Effector memory CD8-positive, alpha-beta T cell (primary cell): ENCODE measurements around the gene GRB2.
A peak's percentile ranks its signal among the peaks of the same experiment; 100 is the strongest.
"Not testable (repeated sequence)": the region's sequence is repeated elsewhere in the genome, so short reads cannot be mapped to it uniquely, and the experiment has no call there.

Experiments used
- ATAC-seq: fragments of 150-1000 bp; cut with Tn5 transposase; replicated peaks from 2 replicates; pipeline ENCODE4 v1.10.0; 2021; ENCODE audit warnings: mild to moderate bottlenecking, moderate library complexity
- DNase-seq, 3 experiments: peaks; one replicate each; pipeline ENCODE4 v3.0.0; 2021
- H3K27ac Mint-ChIP-seq, 2 donors: one replicate each; pipeline ENCODE4 v1.8.0; 2022; ENCODE audit warnings: mild to moderate bottlenecking in 2 of 2, mixed read lengths in 2 of 2, moderate library complexity in 2 of 2
- H3K27me3 Mint-ChIP-seq, 2 donors: one replicate each; pipeline ENCODE4 v1.8.0; 2022; ENCODE audit warnings: mixed read lengths in 2 of 2
- H3K36me3 Mint-ChIP-seq: one replicate; pipeline ENCODE4 v1.8.0; 2022; ENCODE audit warnings: mild to moderate bottlenecking, moderate library complexity, mixed read lengths; ENCODE audit not compliant: insufficient read depth
- H3K4me1 Mint-ChIP-seq, 2 donors: one replicate each; pipeline ENCODE4 v1.8.0; 2022; ENCODE audit warnings: low read depth in 2 of 2, mixed read lengths in 2 of 2
- H3K4me3 Mint-ChIP-seq, 2 donors: one replicate each; pipeline ENCODE4 v1.8.0; 2022; ENCODE audit warnings: mild to moderate bottlenecking in 2 of 2, mixed read lengths in 2 of 2, moderate library complexity in 2 of 2
- H3K9me3 Mint-ChIP-seq, 2 donors: one replicate each; pipeline ENCODE4 v1.8.0; 2022; ENCODE audit warnings: mixed read lengths in 2 of 2
- total RNA-seq, 9 experiments: gene quantifications; one replicate each; lab custom pipeline; 2026; lab: John Stamatoyannopoulos, UW

GRB2 gene
- total RNA-seq = 105 to 220 (median 198) reads per million in 9 experiments

DNA sequence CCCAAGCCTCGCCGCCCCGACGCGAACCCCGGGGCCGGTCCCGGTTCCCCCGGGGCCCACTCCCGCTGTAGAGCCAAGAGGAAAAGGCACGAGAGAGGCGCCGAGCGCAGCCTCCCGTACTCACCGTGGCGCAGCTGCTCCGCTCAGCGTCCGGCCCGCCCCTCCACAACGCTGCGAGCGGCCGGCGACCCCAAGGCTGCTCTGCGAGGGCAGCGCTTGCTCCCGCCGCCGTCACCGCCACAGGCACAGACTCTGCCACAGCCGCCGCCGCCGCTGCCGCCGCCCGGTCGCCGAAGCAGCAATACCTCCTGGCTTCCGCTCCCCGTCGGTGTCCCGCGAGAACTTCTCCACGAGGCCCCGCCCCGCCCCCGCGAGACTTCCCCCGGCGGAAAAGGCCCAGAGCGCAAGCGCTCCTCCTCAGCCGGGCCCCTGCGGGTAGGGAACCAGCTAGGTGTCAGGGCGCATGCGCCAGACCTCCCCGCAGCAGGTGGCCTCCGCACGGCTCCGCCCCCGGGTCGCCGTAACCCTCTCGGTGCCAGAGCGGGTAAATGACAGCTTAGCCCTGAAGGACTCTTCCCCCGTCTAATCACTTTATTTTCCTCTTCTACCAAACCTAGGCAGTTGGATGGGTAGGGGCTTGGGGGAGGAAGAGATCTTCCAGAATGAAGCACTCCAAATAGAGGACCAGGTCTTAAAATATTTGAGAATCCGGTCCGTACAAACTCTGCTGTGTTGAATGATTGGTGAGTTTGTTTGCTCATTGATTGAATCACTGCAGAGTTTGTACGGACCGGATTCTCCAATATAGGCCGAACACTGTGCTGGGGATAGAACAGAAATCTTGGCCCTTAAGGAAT lies at the start of gene GRB2:
Gene GRB2 (minus strand): TSS at position 314 of the 857 bp plus-strand sequence. CDS start 12,050 bp downstream, outside the sequence.
- H3K4me1 Mint-ChIP-seq = peaks cover 26 to 46% of the 10 kb centered on the region in 2 donors
- ATAC-seq (peak; percentile 80), DNase-seq (peak; percentile 99 to 100 (median 99))
- peak within 1 kb of the TSS; percentile 83 to 86 for H3K4me3 Mint-ChIP-seq
- peaks cover 27% of the 10 kb centered on the region for H3K36me3 Mint-ChIP-seq
- H3K9me3 Mint-ChIP-seq = no peaks in the 10 kb centered on the region
- H3K27me3 Mint-ChIP-seq = peaks cover 4 to 6% of the 10 kb centered on the region in 2 donors
- peak within 1 kb of the TSS; percentile 78 to 86 for H3K27ac Mint-ChIP-seq

- not testable (repeated sequence) for H3K27ac Mint-ChIP-seq
- peak overlapping the region in 1 of 2 donors; percentile 92 for H3K4me3 Mint-ChIP-seq
Measured at GRCh38 chr17:75454672-75455071, 49.2 kb upstream of the GRB2 start.

DNA sequence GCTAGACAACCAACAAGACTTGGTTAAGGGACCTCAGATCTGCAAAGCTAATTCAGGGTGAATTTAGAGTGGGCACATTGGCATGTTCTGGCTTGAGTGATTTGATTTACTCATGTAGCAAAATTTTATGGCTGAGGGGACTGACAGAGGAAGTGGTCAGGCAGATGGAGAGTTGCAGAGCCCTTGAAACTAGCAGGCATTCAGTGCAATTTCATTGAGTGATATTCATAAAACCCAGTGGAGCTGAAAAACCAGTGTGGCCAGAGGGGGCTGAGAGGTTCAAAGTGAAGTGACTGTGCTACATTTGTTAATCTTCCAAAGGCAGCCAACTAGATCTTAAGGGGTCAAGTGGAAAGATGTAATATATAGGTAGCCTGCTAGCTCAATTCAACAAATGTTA lies 48.7 kb upstream of the GRB2 start:
- ATAC-seq (no peak), DNase-seq (no peak)
- no peaks in the 10 kb centered on the region for H3K27me3 Mint-ChIP-seq
- no peaks in the 10 kb centered on the region for H3K9me3 Mint-ChIP-seq
- H3K4me1 Mint-ChIP-seq = peaks cover 14 to 19% of the 10 kb centered on the region in 2 donors
- no peaks in the 10 kb centered on the region for H3K36me3 Mint-ChIP-seq
- H3K27ac Mint-ChIP-seq = no peak overlapping the region
- no peak overlapping the region for H3K4me3 Mint-ChIP-seq

More at GRCh38 chr17:75454672-75455071, 49.2 kb upstream of the GRB2 start:
- not testable (repeated sequence) for H3K9me3 Mint-ChIP-seq, H3K36me3 Mint-ChIP-seq, DNase-seq, H3K27me3 Mint-ChIP-seq, ATAC-seq
- H3K4me1 Mint-ChIP-seq = peaks cover 15 to 19% of the 10 kb centered on the region in 2 donors

- Mint-ChIP-seq H3K9me3 (no peaks in the 10 kb centered on the region), H3K4me3 (no peak overlapping the region), H3K36me3 (peaks cover 3% of the 10 kb centered on the region), H3K27me3 (no peaks in the 10 kb centered on the region), H3K4me1 (no peaks in the 10 kb centered on the region), H3K27ac (no peak overlapping the region)
- ATAC-seq = no peak
- no peak for DNase-seq
Measured at GRCh38 chr17:75450270-75450669, 44.8 kb upstream of the GRB2 start.

DNA sequence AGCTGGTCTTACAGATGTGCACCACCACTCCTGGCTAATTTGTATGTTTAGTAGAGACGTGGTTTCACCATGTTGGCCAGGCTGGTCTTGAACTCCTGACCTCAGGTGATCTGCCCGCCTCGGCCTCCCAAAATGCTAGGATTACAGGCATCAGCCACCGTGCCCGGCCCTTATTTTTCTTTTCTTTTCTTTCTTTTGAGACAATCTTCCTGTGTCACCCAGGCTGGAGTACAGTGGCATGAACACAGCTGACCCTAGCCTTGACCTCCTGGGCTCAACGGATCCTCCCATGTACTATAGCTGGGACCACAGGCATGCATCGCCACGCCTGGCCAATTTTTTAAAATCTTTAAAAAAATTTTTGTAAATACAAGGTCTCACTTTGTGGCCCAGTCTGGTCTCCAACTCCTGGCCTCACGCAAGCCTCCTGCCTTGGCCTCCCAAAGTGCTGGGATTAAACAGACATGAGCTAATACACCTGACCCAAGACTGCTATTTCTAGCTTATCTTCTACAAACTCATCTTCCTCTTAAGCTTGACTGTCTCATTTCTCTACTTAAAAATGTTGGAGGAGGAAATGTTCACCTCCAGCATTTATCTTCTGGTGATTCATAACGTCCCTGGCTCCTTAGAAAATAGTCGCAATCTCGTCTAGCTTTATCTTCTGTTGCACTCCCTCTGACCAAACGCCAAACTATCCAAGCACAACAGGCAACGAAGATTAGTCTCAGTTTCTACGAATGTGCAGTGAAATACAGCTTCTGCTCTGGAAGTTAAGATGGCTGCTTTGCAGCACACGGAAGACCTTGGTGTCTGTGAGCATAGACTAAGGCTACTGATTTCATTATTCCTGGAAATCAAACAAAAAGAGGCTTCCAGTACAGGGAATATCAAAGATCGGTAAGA lies 42.7 kb upstream of the GRB2 start:
- ATAC-seq (no peak), DNase-seq (no peak)
- H3K4me3 Mint-ChIP-seq = no peak overlapping the region
- no peak overlapping the region for H3K27ac Mint-ChIP-seq
- no peaks in the 10 kb centered on the region for H3K4me1 Mint-ChIP-seq
- H3K36me3 Mint-ChIP-seq = peaks cover 3% of the 10 kb centered on the region
- no peaks in the 10 kb centered on the region for H3K9me3 Mint-ChIP-seq
- H3K27me3 Mint-ChIP-seq = no peaks in the 10 kb centered on the region

GRCh38 chr17:75445896-75446295 lies 40.4 kb upstream of the GRB2 start:
- H3K4me1 Mint-ChIP-seq, H3K36me3 Mint-ChIP-seq, H3K9me3 Mint-ChIP-seq, H3K4me3 Mint-ChIP-seq, ATAC-seq, H3K27ac Mint-ChIP-seq, DNase-seq, H3K27me3 Mint-ChIP-seq: not testable (repeated sequence)

DNA sequence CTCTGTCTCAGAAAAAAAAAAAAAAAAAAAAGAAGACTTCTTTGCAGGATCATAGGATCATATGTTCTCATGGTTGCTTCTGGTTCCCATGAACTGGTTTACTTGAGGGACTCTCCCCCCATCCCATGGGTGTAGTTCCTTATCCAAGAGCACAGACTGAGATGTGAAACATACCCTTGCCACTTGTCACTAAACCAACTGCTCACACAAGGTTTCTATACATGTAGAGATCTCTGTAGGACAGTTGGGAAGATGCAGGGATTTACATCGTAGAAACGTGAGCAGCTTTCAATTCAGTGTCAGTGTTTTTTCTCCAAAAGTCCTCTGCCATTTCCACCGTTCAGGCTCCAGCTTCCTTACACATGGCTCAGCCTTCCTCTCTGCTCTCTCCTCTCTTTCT lies 39.8 kb upstream of the GRB2 start:
- Mint-ChIP-seq H3K4me1 (no peaks in the 10 kb centered on the region), H3K36me3 (peaks cover 3% of the 10 kb centered on the region), H3K4me3 (no peak overlapping the region), H3K27ac (no peak overlapping the region), H3K27me3 (no peaks in the 10 kb centered on the region), H3K9me3 (no peaks in the 10 kb centered on the region)
- no peak for DNase-seq
- ATAC-seq = no peak

DNA sequence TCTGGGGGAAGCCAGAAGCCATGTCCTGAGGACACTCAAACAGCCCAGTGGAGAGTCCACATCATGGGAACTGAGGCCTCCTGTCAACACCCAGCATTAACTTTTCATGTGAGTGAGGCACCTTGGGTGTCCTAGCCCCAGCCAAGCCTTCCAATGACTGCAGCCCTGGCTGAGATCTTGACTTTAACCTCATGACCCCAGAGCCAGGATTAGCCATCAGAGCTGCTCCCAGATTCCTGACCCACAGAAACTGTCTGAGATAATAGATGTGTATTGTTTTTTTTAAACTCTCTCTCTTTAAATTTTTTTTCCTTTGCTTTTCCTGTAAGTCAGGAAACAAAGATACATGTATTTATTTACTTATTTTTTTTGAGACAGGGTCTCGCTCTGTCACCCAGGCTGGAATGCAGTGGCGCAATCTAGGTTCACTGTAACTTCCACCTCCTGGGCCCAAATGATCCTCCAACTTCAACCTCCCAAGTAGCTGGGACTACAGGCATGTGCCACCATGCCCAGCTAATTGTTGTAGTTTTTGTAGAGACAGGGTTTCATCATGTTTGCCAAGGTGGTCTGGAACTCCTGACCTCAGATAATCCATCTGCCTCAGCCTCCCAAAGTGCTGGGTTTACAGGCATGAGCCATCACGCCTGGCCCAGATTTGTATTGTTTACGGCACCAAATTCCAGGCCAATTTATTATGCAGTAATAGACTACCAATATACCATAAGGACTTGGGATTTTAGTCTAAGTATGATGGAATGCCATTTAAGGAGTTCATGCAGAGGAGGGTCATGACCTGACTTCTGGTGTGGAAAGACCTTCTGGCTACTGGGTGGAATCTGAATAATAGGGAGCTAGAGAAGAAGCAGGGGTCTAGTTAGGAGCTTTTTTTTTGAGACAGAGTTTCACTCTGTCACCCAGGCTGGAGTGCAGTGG lies 37.0 kb upstream of the GRB2 start:
- no peaks in the 10 kb centered on the region for H3K4me1 Mint-ChIP-seq
- peak overlapping the region in 1 of 2 donors; percentile 31 for H3K27ac Mint-ChIP-seq

DNA sequence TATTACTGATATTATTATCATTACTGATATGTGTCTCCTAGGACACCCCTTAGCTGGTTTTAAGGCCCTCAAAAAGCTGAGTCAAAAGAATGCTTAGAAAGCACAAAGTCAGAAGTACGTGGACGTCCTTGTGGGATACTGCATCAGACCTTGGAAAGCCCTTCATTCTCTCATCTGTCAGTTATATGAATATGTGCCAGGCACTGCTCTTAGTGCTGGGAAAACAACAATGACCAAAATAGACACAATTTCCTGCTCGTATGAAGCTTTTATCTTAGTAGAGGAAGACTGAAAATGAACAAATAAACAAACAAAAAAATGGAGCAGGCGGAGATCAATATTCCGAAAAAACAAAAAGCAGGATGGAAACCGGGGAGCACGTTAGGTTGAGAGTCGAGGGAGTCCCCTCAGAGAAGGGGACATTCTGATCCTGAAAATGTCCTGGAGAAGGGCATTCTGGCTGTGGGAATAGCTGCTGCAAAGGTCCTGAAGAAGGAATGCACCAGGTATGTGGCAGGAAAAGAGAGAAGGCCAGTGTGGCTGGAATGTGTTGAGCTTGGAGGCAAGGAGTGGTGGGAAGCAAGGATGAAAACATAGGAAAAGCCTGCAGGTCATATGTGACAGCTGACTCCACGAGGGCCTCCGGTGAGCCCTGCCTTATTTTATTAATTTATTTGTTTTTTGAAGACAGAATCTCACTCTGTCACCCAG lies 35.4 kb upstream of the GRB2 start:
- ATAC-seq (no peak), DNase-seq (no peak)
- H3K4me3 Mint-ChIP-seq = no peak overlapping the region
- no peak overlapping the region for H3K27ac Mint-ChIP-seq
- H3K27me3 Mint-ChIP-seq = no peaks in the 10 kb centered on the region
- H3K4me1 Mint-ChIP-seq = peaks cover 4 to 8% of the 10 kb centered on the region in 2 donors
- H3K9me3 Mint-ChIP-seq = no peaks in the 10 kb centered on the region
- peaks cover 5% of the 10 kb centered on the region for H3K36me3 Mint-ChIP-seq

More for the DNA sequence above, 37.0 kb upstream of the GRB2 start:
- Mint-ChIP-seq H3K9me3 (no peaks in the 10 kb centered on the region), H3K36me3 (no peaks in the 10 kb centered on the region), H3K27me3 (no peaks in the 10 kb centered on the region), H3K4me3 (no peak overlapping the region)
- ATAC-seq = no peak
- DNase-seq = no peak

DNA sequence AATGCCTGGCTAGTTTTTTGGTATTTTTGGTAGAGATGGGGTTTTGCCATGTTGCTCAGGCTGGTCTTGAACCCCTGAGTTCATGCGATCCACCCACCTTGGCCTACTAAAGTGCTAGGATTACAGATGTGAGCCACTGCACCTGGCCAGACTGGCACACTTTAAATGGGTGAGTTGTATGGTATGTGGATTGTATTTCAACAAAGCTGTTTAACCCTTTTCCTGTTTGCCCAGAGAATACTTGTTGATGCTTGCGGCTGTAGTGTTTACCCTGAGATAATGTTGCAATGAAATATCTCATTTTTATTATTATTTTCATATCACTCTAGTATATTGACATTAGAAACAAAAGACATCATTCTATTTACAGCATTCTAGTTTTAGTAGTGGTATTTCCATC lies 33.8 kb upstream of the GRB2 start:
- Mint-ChIP-seq H3K4me3 (no peak overlapping the region), H3K27ac (no peak overlapping the region), H3K27me3 (no peaks in the 10 kb centered on the region), H3K9me3 (no peaks in the 10 kb centered on the region), H3K36me3 (peaks cover 7% of the 10 kb centered on the region), H3K4me1 (peaks cover 10 to 12% of the 10 kb centered on the region in 2 donors)
- DNase-seq (no peak), ATAC-seq (no peak)

DNA sequence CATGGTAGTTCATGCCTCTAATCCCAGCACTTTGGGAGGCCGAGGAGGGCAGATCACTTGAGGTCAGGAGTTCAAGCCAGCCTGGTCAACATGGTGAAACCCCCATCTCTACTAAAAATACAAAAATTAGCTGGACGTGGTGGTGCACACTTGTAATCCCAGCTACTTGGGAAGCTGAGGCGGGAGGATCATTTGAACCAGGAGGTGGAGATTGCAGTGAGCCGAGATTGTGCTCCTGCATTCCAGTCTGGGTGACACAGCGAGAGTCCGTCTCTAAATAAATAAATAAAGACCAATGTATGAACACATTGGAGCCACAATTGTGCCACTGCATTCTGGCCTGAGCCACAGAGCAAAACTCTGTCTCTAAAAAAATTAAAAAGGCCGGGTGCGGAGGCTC lies 31.9 kb upstream of the GRB2 start:
- H3K36me3 Mint-ChIP-seq, ATAC-seq, H3K27me3 Mint-ChIP-seq, H3K9me3 Mint-ChIP-seq, H3K4me3 Mint-ChIP-seq, DNase-seq: not testable (repeated sequence)
- Mint-ChIP-seq H3K4me1 (peaks cover 10 to 12% of the 10 kb centered on the region in 2 donors), H3K27ac (peak overlapping the region in 1 of 2 donors; percentile 90)

- Mint-ChIP-seq H3K4me1 (peaks cover 10 to 12% of the 10 kb centered on the region in 2 donors), H3K27ac (peak overlapping the region; percentile 54 to 90)
- H3K36me3 Mint-ChIP-seq, ATAC-seq, H3K4me3 Mint-ChIP-seq, DNase-seq, H3K27me3 Mint-ChIP-seq, H3K9me3 Mint-ChIP-seq: not testable (repeated sequence)
Measured at GRCh38 chr17:75434433-75434832, 29.0 kb upstream of the GRB2 start.
